Gastrocnemius medialis (tissue), 4 donors: Measurements from ENCODE around the gene DYSF. TPM values are rescaled to one million over a fixed set of nuclear protein-coding genes. Genes with fewer than 3 reads are reported as not detected.

Experiments
- ATAC-seq, 2 donors: fragments of 150-250 bp; one replicate each; pipeline ENCODE4 v1.9.1; 2016
- DNase-seq, 2 donors: peaks; one replicate each; pipeline ENCODE4 v3.0.0-alpha.2; 2019
- H3K27ac ChIP-seq, 4 donors: fragments of 200-600 bp; sonication (generic); 1 replicate in 1 of 4; 2 replicates in 3 of 4; pipeline ENCODE4 v1.5.1; 2016 to 2018; ENCODE audit warnings: mild to moderate bottlenecking in 2 of 4, moderate library complexity in 1 of 4
- H3K27me3 ChIP-seq, 3 donors: fragments of 200-600 bp; sonication (generic) in 2 of 3; 1 replicate in 1 of 3; 2 replicates in 2 of 3; pipeline versions ENCODE4 v1.5.1 to v1.6.0; 2016 to 2019; ENCODE audit warnings: mild to moderate bottlenecking in 1 of 3, moderate library complexity in 1 of 3
- H3K36me3 ChIP-seq, 2 donors: fragments of 200-600 bp; sonication (generic) in 1 of 2; one replicate each; pipeline ENCODE4 v1.5.1; 2017 to 2018
- H3K4me1 ChIP-seq, 2 donors: fragments of 200-600 bp; sonication (generic) in 1 of 2; one replicate each; pipeline ENCODE4 v1.5.1; 2016 to 2017; ENCODE audit warnings: mild to moderate bottlenecking in 2 of 2
- H3K4me3 ChIP-seq, 4 donors: fragments of 200-600 bp; sonication (generic) in 3 of 4; 1 replicate in 1 of 4; 2 replicates in 3 of 4; pipeline ENCODE4 v1.5.1; 2016 to 2019; ENCODE audit warnings: mild to moderate bottlenecking in 2 of 4
- H3K9me3 ChIP-seq, 3 donors: fragments of 200-600 bp; sonication (generic) in 2 of 3; 1 replicate in 1 of 3; 2 replicates in 2 of 3; pipeline ENCODE4 v1.5.1; 2016 to 2019
- CTCF ChIP-seq, 5 experiments: fragments of 450-650 bp in 3 of 5; fragments of 200-600 bp in 2 of 5; sonication (generic) in 2 of 5; IDR thresholded peaks in 4 of 5; conservative IDR thresholded peaks in 1 of 5; 1 replicate in 4 of 5; 2 replicates in 1 of 5; pipeline ENCODE4 v1.5.1; 2016 to 2019; ENCODE audit warnings: antibody characterized with exemption in 5 of 5, mild to moderate bottlenecking in 3 of 5, moderate library complexity in 3 of 5
- POLR2A ChIP-seq, 2 donors: fragments of 450-650 bp; IDR thresholded peaks; one replicate each; pipeline ENCODE4 v1.6.1; 2017; ENCODE audit warnings: antibody characterized with exemption in 2 of 2, mild to moderate bottlenecking in 2 of 2, moderate library complexity in 2 of 2
- in situ Hi-C, 4 donors: fragments of 200-750 bp; cut with MboI; loops; one replicate each; pipeline versions ENCODE4 v1.15.0 to v1.8.0; 2017; ENCODE audit warnings: low sequenced_read_pairs in 4 of 4
- intact Hi-C: fragments of 100-400 bp; cut with DNase I; formaldehyde crosslinking; loops from one replicate; pipeline ENCODE4 v1.15.1; 2023; ENCODE audit warnings: low total_unique reads
- total RNA-seq, 4 donors: library from RNA; depleted of rRNA; stranded (reverse); fragments of >200 nt; gene quantifications; one replicate each; pipeline versions ENCODE4 v1.1.0 to v1.2.3, GENCODE V29; 2016

Gene DYSF
- total RNA-seq, 4 donors from 2014 or later = 40.7 to 267 (median 153) TPM

GRCh38 chr2:71464389-71464788, 11.0 kb downstream of the DYSF start:
- peak in 1 of 2 donors; percentile 10 for DNase-seq
- H3K27me3 ChIP-seq = no peaks in the 10 kb centered on the region
- peaks cover 72 to 91% of the 10 kb centered on the region in 2 donors for H3K4me1 ChIP-seq
- in situ Hi-C loops = loop anchor here in 2 of 4 donors (5.0 to 10.0 kb wide), 2 partner anchors 43 to 50 kb away; no protein-coding TSS in a partner anchor
- no peak overlapping the region for H3K4me3 ChIP-seq
- H3K27ac ChIP-seq = peak overlapping the region; percentile 20 to 99 (median 82)
- no peaks in the 10 kb centered on the region for H3K36me3 ChIP-seq
- intact Hi-C loops = no loop called here
- TF ChIP-seq POLR2A (IDR thresholded peaks at IDR 0.05) = no peak
- no peak for TF ChIP-seq CTCF (IDR thresholded peaks at IDR 0.05 in 4 of 5, conservative IDR thresholded peaks at IDR 0.05 in 1 of 5)
- no peak for ATAC-seq
- no peaks in the 10 kb centered on the region for H3K9me3 ChIP-seq

- no peak for TF ChIP-seq POLR2A (IDR thresholded peaks at IDR 0.05)
- TF ChIP-seq CTCF (IDR thresholded peaks at IDR 0.05 in 4 of 5, conservative IDR thresholded peaks at IDR 0.05 in 1 of 5) = no peak
- Histone ChIP-seq H3K4me3 (no peak overlapping the region), H3K9me3 (no peaks in the 10 kb centered on the region), H3K27ac (peak overlapping the region; percentile 77 to 99 (median 86)), H3K4me1 (peaks cover 72 to 90% of the 10 kb centered on the region in 2 donors), H3K36me3 (no peaks in the 10 kb centered on the region), H3K27me3 (no peaks in the 10 kb centered on the region)
- intact Hi-C loops = no loop called here
- DNase-seq (peak in 1 of 2 donors; percentile 14), ATAC-seq (no peak)
- in situ Hi-C loops = loop anchor here in 2 of 4 donors (5.0 to 10.0 kb wide), 2 partner anchors 42 to 49 kb away; no protein-coding TSS in a partner anchor
These were observed 12.0 kb downstream of the DYSF start for GRCh38 chr2:71465356-71465755.

- Histone ChIP-seq H3K36me3 (no peaks in the 10 kb centered on the region), H3K9me3 (no peaks in the 10 kb centered on the region), H3K27me3 (no peaks in the 10 kb centered on the region), H3K4me1 (peaks cover 69 to 85% of the 10 kb centered on the region in 2 donors), H3K27ac (peak overlapping the region; percentile 77 to 99 (median 86)), H3K4me3 (peak overlapping the region; percentile 68 to 88 (median 72))
- no peak for TF ChIP-seq POLR2A (IDR thresholded peaks at IDR 0.05)
- no peak for TF ChIP-seq CTCF (IDR thresholded peaks at IDR 0.05 in 4 of 5, conservative IDR thresholded peaks at IDR 0.05 in 1 of 5)
- in situ Hi-C loops = loop anchor here in 2 of 4 donors (5.0 to 10.0 kb wide), 2 partner anchors 41 to 49 kb away; no protein-coding TSS in a partner anchor
- intact Hi-C loops = no loop called here
- no peak for DNase-seq
- no peak for ATAC-seq
These were observed 12.6 kb downstream of the DYSF start for GRCh38 chr2:71465961-71466300.

GRCh38 chr2:71466301-71467179, 13.2 kb downstream of the DYSF start:
- peaks cover 68 to 79% of the 10 kb centered on the region in 2 donors for H3K4me1 ChIP-seq
- TF ChIP-seq POLR2A (IDR thresholded peaks at IDR 0.05) (peak; percentile 52 to 65), CTCF (IDR thresholded peaks at IDR 0.05 in 4 of 5, conservative IDR thresholded peaks at IDR 0.05 in 1 of 5) (no peak)
- H3K9me3 ChIP-seq = no peaks in the 10 kb centered on the region
- peak overlapping the region; percentile 68 to 88 (median 72) for H3K4me3 ChIP-seq
- DNase-seq = peak; percentile 65 to 82
- in situ Hi-C loops (loop anchor here in 2 of 4 donors (5.0 to 10.0 kb wide), 2 partner anchors 41 to 48 kb away; no protein-coding TSS in a partner anchor), intact Hi-C loops (no loop called here)
- H3K27me3 ChIP-seq = no peaks in the 10 kb centered on the region
- ATAC-seq = peak; percentile 67 to 72
- peak overlapping the region; percentile 77 to 99 (median 86) for H3K27ac ChIP-seq
- no peaks in the 10 kb centered on the region for H3K36me3 ChIP-seq
